Neural cell (in vitro differentiated cells): Measurements from ENCODE around the gene CEMIP2.

Experiments used
- CTCF ChIP-seq: fragments of 450-650 bp; IDR thresholded peaks from 2 replicates; pipeline ENCODE4 v1.5.1; 2014; ENCODE audit warnings: antibody characterized with exemption, mild to moderate bottlenecking, moderate library complexity; ENCODE audit not compliant: poor library complexity, severe bottlenecking
- EP300 ChIP-seq: fragments of 450-650 bp; conservative IDR thresholded peaks from 2 replicates; pipeline ENCODE4 v1.6.1; 2014; ENCODE audit warnings: antibody characterized with exemption, mild to moderate bottlenecking, moderate library complexity; ENCODE audit not compliant: poor library complexity, severe bottlenecking
- EZH2 ChIP-seq: fragments of 200-600, 300-800 bp; shearing (Covaris generic), sonication (generic); IDR thresholded peaks from 2 replicates; pipeline ENCODE4 v1.6.1; 2014; ENCODE audit warnings: antibody characterized with exemption, low read length, borderline replicate concordance, mild to moderate bottlenecking; ENCODE audit not compliant: insufficient read depth, poor library complexity, severe bottlenecking
- MXI1 ChIP-seq: fragments of 450-650 bp; conservative IDR thresholded peaks from 2 replicates; pipeline ENCODE4 v1.6.1; 2014; ENCODE audit warnings: antibody characterized with exemption, mild to moderate bottlenecking; ENCODE audit not compliant: poor library complexity, severe bottlenecking
- POLR2AphosphoS5 ChIP-seq: IDR thresholded peaks from 2 replicates; pipeline ENCODE4 v1.6.1; 2012
- RAD21 ChIP-seq: fragments of 450-650 bp; conservative IDR thresholded peaks from 2 replicates; pipeline ENCODE4 v1.6.1; 2014; ENCODE audit warnings: antibody characterized with exemption, mild to moderate bottlenecking, moderate library complexity
- REST ChIP-seq: IDR thresholded peaks from 2 replicates; pipeline ENCODE4 v1.6.1; 2012; ENCODE audit warnings: borderline replicate concordance
- TAF1 ChIP-seq: IDR thresholded peaks from 2 replicates; pipeline ENCODE4 v1.6.1; 2012; ENCODE audit warnings: low read depth

GRCh38 chr9:71637375-71637774, 130.9 kb downstream of the CEMIP2 start:
- no peak for TF ChIP-seq CTCF
- TF ChIP-seq POLR2AphosphoS5 = no peak
- no peak for TF ChIP-seq EP300
- no peak for TF ChIP-seq MXI1
- no peak for TF ChIP-seq RAD21
- TF ChIP-seq EZH2 = no peak
- no peak for TF ChIP-seq TAF1
- no peak for TF ChIP-seq REST
